Measurements from ENCODE around the gene PPP2CA. TPM values are rescaled to one million over a fixed set of nuclear protein-coding genes. Genes with fewer than 3 reads are reported as not detected.

PPP2CA gene
- total and polyA plus RNA-seq, 2 experiments from 2014 or later = 195 to 249 TPM

- H3K27me3 ChIP-seq = no peaks in the 10 kb centered on the region
- no peaks in the 10 kb centered on the region for H3K36me3 ChIP-seq (replicated peaks; ENCODE audit: insufficient read depth, low read depth)
- H3K9me2 ChIP-seq (replicated peaks; ENCODE audit: insufficient read depth) = no peaks in the 10 kb centered on the region
- no peak overlapping the region for H3K27ac ChIP-seq
- no peak overlapping the region for H2AFZ ChIP-seq
- H3K4me3 ChIP-seq = no peak overlapping the region
- DNase-seq (ENCODE audit: low spot score) = peak; percentile 80
- peak; percentile 71 for TF ChIP-seq CTCF (IDR thresholded peaks at IDR 0.05; ENCODE audit: poor library complexity)
- TF ChIP-seq EZH2 (IDR thresholded peaks at IDR 0.05; ENCODE audit: borderline replicate concordance) = no peak
- H3K79me2 ChIP-seq = no peaks in the 10 kb centered on the region
- 59% methylated on average over 11 of the region's 11 CpGs for WGBS (ENCODE audit: low lambda C conversion rate, missing lambda C conversion rate)
- H3K9me3 ChIP-seq (ENCODE audit: low read depth) = no peaks in the 10 kb centered on the region
- H4K20me1 ChIP-seq (ENCODE audit: insufficient read depth, poor library complexity, severe bottlenecking) = no peaks in the 10 kb centered on the region
- H3K4me2 ChIP-seq = no peak overlapping the region
- no peaks in the 10 kb centered on the region for H3K4me1 ChIP-seq (ENCODE audit: insufficient read depth)
These were observed 41.4 kb downstream of the PPP2CA start for GRCh38 chr5:134184155-134185135.

- Histone ChIP-seq H4K20me1 (ENCODE audit: insufficient read depth, poor library complexity, severe bottlenecking) (no peaks in the 10 kb centered on the region), H3K4me1 (ENCODE audit: insufficient read depth) (no peaks in the 10 kb centered on the region), H3K27ac (no peak overlapping the region), H3K79me2 (no peaks in the 10 kb centered on the region), H2AFZ (no peak overlapping the region), H3K4me2 (no peak overlapping the region), H3K9me3 (ENCODE audit: low read depth) (no peaks in the 10 kb centered on the region), H3K36me3 (replicated peaks; ENCODE audit: insufficient read depth, low read depth) (no peaks in the 10 kb centered on the region), H3K9me2 (replicated peaks; ENCODE audit: insufficient read depth) (no peaks in the 10 kb centered on the region), H3K4me3 (no peak overlapping the region), H3K27me3 (no peaks in the 10 kb centered on the region)
- TF ChIP-seq CTCF (IDR thresholded peaks at IDR 0.05; ENCODE audit: poor library complexity) = no peak
- no peak for TF ChIP-seq EZH2 (IDR thresholded peaks at IDR 0.05; ENCODE audit: borderline replicate concordance)
- no peak for TF ChIP-seq EZH2phosphoT487 (IDR thresholded peaks at IDR 0.05; ENCODE audit: low read depth, severe bottlenecking, unreplicated experiment)
- DNase-seq (ENCODE audit: low spot score) = no peak
These were observed 42.4 kb downstream of the PPP2CA start for GRCh38 chr5:134183481-134183880.

- H3K4me3 ChIP-seq = no peak overlapping the region
- no peaks in the 10 kb centered on the region for H3K27me3 ChIP-seq
- 84% methylated on average over 3 of the region's 3 CpGs for WGBS (ENCODE audit: low lambda C conversion rate, missing lambda C conversion rate)
- H3K4me1 ChIP-seq (ENCODE audit: insufficient read depth) = peaks cover 26% of the 10 kb centered on the region
- peak overlapping the region; percentile 95 for H3K4me2 ChIP-seq
- DNase-seq (ENCODE audit: low spot score) = no peak
- peaks cover 38% of the 10 kb centered on the region for H3K79me2 ChIP-seq
- peak overlapping the region; percentile 100 for H3K27ac ChIP-seq
- no peaks in the 10 kb centered on the region for H3K9me3 ChIP-seq (ENCODE audit: low read depth)
- H3K36me3 ChIP-seq (replicated peaks; ENCODE audit: insufficient read depth, low read depth) = no peaks in the 10 kb centered on the region
- H2AFZ ChIP-seq = no peak overlapping the region
- H3K9me2 ChIP-seq (replicated peaks; ENCODE audit: insufficient read depth) = no peaks in the 10 kb centered on the region
- peaks cover 33% of the 10 kb centered on the region for H4K20me1 ChIP-seq (ENCODE audit: insufficient read depth, poor library complexity, severe bottlenecking)
- TF ChIP-seq CTCF (IDR thresholded peaks at IDR 0.05; ENCODE audit: poor library complexity) (no peak), EZH2 (IDR thresholded peaks at IDR 0.05; ENCODE audit: borderline replicate concordance) (no peak), EZH2phosphoT487 (IDR thresholded peaks at IDR 0.05; ENCODE audit: low read depth, severe bottlenecking, unreplicated experiment) (no peak)
These were observed 47.8 kb downstream of the PPP2CA start for GRCh38 chr5:134178096-134178419.

Measured in hepatocyte (in vitro differentiated cells).